Measurements from ENCODE around the gene NFASC. TPM values are rescaled to one million over a fixed set of nuclear protein-coding genes. Genes with fewer than 3 reads are reported as not detected.

The NFASC gene
- total RNA-seq, 2 experiments from 2014 or later: not detected

- no peak for ATAC-seq (ENCODE audit: poor library complexity)
- intact Hi-C loops (cut with DNase I, micrococcal nuclease): no loop called here
- Mint-ChIP-seq H3K4me3 (no peak overlapping the region), H3K27ac (no peak overlapping the region), H3K36me3 (ENCODE audit: low read depth) (no peaks in the 10 kb centered on the region), H3K27me3 (peaks cover 27% of the 10 kb centered on the region), H3K4me1 (ENCODE audit: low read depth) (no peaks in the 10 kb centered on the region), H3K9me3 (no peaks in the 10 kb centered on the region)
- CTCF ChIA-PET: no interaction called here
- POLR2A ChIA-PET: no interaction called here
- Histone ChIP-seq H3K4me1 (ENCODE audit: insufficient read depth, low read length) (no peaks in the 10 kb centered on the region), H3K27ac (ENCODE audit: low read depth in 1 of 2, low read length in 2 of 2) (no peak overlapping the region), H3K4me3 (ENCODE audit: low read length) (no peak overlapping the region), H3K9me3 (ENCODE audit: control insufficient read depth in 1 of 2, insufficient read depth in 1 of 2, low read length in 2 of 2) (no peaks in the 10 kb centered on the region), H3K36me3 (ENCODE audit: insufficient read depth, low read length) (no peaks in the 10 kb centered on the region), H3K27me3 (ENCODE audit: control insufficient read depth in 1 of 2, insufficient read depth in 2 of 2, low read length in 2 of 2) (peaks cover 0 to 3% of the 10 kb centered on the region in 2 experiments)
- no peak for TF ChIP-seq CTCF (IDR thresholded peaks at IDR 0.05)
- no peak for DNase-seq
Measured at GRCh38 chr1:204944662-204945061, 74.0 kb downstream of the NFASC start.

GRCh38 chr1:204945565-204945977 is 74.9 kb downstream of the NFASC start:
- POLR2A ChIA-PET: no interaction called here

GRCh38 chr1:204946640-204947039 is 76.0 kb downstream of the NFASC start:
- no peak overlapping the region for H3K27ac Mint-ChIP-seq
- ChIA-PET CTCF (no interaction called here), POLR2A (no interaction called here)
- no peaks in the 10 kb centered on the region for H3K9me3 ChIP-seq (ENCODE audit: control insufficient read depth in 1 of 2, insufficient read depth in 1 of 2, low read length in 2 of 2)
- no peaks in the 10 kb centered on the region for H3K4me1 Mint-ChIP-seq (ENCODE audit: low read depth)
- H3K27ac ChIP-seq (ENCODE audit: low read depth in 1 of 2, low read length in 2 of 2): no peak overlapping the region
- H3K36me3 Mint-ChIP-seq (ENCODE audit: low read depth): no peaks in the 10 kb centered on the region
- DNase-seq (no peak), ATAC-seq (ENCODE audit: poor library complexity) (no peak)
- H3K27me3 ChIP-seq (ENCODE audit: control insufficient read depth in 1 of 2, insufficient read depth in 2 of 2, low read length in 2 of 2): peaks cover 0 to 7% of the 10 kb centered on the region in 2 experiments
- H3K4me3 Mint-ChIP-seq: no peak overlapping the region
- no peaks in the 10 kb centered on the region for H3K9me3 Mint-ChIP-seq
- no peak overlapping the region for H3K4me3 ChIP-seq (ENCODE audit: low read length)
- peaks cover 24% of the 10 kb centered on the region for H3K27me3 Mint-ChIP-seq
- H3K4me1 ChIP-seq (ENCODE audit: insufficient read depth, low read length): no peaks in the 10 kb centered on the region
- no peaks in the 10 kb centered on the region for H3K36me3 ChIP-seq (ENCODE audit: insufficient read depth, low read length)
- no peak for TF ChIP-seq CTCF (IDR thresholded peaks at IDR 0.05)
- intact Hi-C loops (cut with DNase I, micrococcal nuclease): no loop called here

More at GRCh38 chr1:204945565-204945977, 74.9 kb downstream of the NFASC start:
- CTCF ChIA-PET: no interaction called here
- no peaks in the 10 kb centered on the region for H3K4me1 ChIP-seq (ENCODE audit: insufficient read depth, low read length)
- no peak overlapping the region for H3K27ac ChIP-seq (ENCODE audit: low read depth in 1 of 2, low read length in 2 of 2)
- no peaks in the 10 kb centered on the region for H3K36me3 Mint-ChIP-seq (ENCODE audit: low read depth)
- H3K9me3 Mint-ChIP-seq: no peaks in the 10 kb centered on the region
- no peaks in the 10 kb centered on the region for H3K4me1 Mint-ChIP-seq (ENCODE audit: low read depth)
- H3K4me3 ChIP-seq (ENCODE audit: low read length): no peak overlapping the region
- TF ChIP-seq CTCF (IDR thresholded peaks at IDR 0.05): no peak
- DNase-seq (no peak), ATAC-seq (ENCODE audit: poor library complexity) (no peak)
- peaks cover 0 to 7% of the 10 kb centered on the region in 2 experiments for H3K27me3 ChIP-seq (ENCODE audit: control insufficient read depth in 1 of 2, insufficient read depth in 2 of 2, low read length in 2 of 2)
- intact Hi-C loops (cut with DNase I, micrococcal nuclease): no loop called here
- H3K4me3 Mint-ChIP-seq: no peak overlapping the region
- peaks cover 24% of the 10 kb centered on the region for H3K27me3 Mint-ChIP-seq
- no peaks in the 10 kb centered on the region for H3K9me3 ChIP-seq (ENCODE audit: control insufficient read depth in 1 of 2, insufficient read depth in 1 of 2, low read length in 2 of 2)
- no peak overlapping the region for H3K27ac Mint-ChIP-seq
- no peaks in the 10 kb centered on the region for H3K36me3 ChIP-seq (ENCODE audit: insufficient read depth, low read length)
